Stimulated activated CD4-positive, alpha-beta T cell treated with anti-CD3 and anti-CD28 coated beads, TNF-alpha, amount 100 ng/mL, for 48 hours (primary cell): ENCODE measurements around the gene ERG28.
"Not testable (repeated sequence)": the region's sequence is repeated elsewhere in the genome, so short reads cannot be mapped to it uniquely, and the experiment has no call there.

Experiments
- DNase-seq, 3 donors: peaks; one replicate each; pipeline ENCODE4 v3.0.0-alpha.2; 2020; ENCODE audit warnings: low read depth in 3 of 3

The ERG28 gene

DNA sequence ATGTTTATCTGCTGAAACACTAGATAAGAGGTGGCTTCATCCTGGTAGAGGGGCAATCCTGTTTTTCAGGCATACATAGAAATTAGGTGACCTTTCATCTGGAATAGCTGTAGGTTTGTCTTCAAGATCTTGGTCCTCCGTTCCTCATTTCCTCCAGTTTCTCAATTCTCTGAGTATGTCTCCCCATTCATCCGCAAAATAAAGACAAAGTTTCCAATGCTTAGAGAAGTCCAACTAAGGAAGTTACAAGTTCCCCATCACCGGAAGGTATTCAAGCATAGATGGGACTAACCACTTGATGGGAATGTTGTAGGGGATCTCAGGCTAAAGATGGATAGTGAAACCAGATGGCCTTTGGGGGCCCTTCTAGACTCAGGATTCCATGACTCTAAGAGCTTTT lies 34.3 kb downstream of the ERG28 start:
- no peak for DNase-seq

DNA sequence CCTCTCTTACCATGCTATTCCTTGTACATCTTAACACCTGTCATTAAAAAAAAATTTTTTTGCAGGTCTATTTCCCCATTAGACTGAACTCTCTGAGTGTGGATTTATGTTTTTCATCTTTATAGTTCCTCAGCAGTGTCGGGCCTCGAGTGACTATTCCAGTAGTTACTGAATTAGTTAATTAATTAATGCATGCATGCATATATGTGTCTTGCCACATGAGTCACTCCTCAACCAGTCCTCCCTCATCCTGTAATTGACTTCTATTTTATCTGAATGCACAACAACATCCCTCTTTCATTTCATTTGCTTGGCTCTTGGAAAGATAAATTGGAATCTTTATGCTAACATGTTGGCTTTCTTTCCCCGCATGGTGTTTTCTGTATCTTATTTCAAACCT lies 35.6 kb downstream of the ERG28 start:
- no peak for DNase-seq

DNA sequence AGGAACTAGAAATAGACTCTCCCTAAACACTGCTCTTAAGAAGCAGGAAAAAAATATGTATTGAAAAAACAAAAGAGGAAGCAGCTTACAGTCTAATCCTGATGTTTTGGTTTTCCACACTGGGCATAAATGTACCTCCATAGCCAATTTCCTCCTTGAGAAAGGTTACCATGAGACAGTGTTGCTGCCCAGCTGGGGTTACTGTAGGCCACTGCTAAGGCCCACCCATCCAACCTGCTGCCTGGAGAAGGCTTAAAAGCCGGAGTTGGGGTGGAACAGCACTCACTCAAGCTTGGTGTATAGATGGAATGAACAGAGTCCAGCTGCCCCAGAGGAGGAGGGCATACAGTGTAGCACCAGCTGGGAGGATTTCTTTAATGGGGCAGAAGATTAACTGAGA lies 41.1 kb downstream of the ERG28 start:
- DNase-seq = no peak

DNA sequence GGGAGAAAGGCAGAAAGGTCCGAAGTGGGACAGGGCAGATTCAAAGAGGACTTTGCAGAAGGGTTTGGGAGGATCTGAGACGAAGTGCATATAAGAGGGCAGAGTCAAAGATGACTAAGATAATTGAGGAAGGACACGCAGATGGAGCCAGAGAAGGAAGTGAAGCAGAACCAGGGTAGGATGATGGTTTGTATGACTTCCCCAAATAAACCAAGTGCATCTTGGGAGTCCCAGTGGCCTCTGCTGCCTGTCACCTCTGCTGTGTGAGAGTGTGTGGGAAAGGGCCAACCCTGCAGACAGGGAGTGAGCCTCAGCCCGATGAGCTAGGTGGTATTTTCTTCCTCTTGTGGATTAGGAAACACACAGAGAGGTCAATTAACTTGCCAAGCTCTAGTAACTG lies 45.5 kb downstream of the ERG28 start:
- DNase-seq = no peak

DNA sequence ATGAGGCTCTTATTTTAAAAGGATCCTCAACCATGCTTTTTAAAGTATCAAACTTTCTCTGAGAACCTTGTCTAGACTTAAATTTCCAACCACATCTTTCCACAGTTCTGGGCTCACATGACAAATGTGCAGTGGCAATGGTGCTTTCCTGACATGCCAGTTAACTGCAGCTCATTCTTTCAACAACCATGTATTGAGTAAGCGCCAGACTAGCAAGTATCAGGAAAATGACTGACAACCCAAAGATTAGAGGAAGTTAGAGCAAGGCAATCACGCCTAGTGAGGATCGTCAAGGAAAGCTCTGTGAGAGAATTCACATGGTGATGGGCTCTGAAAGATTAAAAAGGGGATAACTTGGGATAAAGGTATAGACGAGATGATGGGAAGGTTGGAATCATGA lies 46.5 kb downstream of the ERG28 start:
- no peak for DNase-seq

DNA sequence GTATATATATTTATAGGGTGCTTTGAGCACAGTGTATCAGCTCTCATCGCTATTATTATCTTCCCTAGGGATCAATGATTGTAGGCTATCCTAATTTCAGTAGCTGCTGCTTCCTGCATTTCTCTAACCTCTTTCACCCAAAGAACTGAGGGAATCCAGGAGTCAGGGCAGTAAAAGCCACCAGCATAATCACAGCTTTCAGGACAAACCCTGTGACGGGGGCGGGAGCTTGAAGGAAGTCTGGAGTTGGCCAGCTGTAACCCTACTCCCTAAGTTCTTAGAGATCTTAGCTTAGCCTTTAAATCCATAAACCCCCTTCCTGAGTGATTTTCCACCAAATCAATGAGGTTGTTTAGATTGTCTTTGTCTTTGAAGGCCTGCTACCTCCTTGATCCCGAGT lies 48.5 kb downstream of the ERG28 start:
- no peak for DNase-seq

DNA sequence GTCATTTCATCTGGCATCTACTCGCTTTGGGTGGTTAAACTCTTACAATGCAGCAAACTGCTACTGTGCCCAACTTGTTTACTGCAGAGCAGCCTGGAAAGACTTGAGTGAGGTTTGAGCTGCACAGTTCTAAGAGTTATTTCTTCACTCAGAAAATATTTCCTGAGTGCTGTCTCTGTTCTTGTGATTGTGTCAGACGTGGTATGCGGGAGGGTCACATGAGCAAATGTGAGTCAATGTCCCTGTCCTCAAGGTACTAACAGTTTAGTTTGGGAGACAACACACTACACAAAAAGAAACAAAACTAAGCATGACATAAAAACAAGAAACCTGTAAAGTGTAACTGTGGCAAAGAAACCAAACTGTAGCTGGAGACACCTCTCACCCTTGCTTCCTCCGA lies 49.8 kb downstream of the ERG28 start:
- no peak for DNase-seq

DNA sequence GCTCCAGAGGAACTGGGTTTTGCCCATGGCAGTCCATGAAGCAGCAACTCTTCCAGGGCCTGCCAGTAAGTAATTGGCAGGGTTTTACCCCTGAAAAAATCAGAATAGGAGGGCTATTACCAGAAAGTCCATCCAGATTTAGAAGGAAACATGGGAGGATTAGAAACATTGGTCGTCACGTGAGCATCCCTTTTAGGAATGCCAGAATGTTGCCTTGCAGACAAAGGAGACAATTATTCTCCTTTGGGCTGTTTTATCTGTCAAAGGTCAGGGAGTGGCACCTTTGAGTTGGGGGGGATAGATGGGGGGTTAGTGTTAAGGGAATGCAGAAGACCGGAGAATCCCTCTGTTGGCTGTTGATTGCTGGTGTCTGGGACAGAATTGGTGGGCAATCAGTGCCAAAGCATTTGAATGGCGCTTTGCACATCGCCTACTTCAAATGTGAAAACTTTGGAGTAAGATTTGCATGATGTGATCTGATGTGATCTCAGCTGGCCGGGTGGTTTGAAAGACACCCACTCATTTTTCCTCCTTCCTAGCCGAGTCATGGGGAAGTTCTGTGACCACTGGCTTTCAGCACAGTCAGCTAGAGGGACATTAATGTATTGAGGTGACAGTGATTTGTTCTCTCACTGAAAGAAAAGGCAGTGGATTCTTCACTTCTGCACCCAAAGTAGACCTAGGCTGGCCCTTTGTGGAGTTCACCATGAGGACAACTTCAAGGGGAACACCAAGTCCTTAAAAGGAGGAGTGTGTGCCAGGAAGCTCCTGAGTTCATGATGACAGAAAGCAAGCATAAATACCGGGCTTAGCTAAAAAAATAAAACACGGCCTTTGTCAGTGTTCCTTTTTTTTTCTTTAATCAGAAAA lies 50.8 kb downstream of the ERG28 start:
- no peak for DNase-seq

DNA sequence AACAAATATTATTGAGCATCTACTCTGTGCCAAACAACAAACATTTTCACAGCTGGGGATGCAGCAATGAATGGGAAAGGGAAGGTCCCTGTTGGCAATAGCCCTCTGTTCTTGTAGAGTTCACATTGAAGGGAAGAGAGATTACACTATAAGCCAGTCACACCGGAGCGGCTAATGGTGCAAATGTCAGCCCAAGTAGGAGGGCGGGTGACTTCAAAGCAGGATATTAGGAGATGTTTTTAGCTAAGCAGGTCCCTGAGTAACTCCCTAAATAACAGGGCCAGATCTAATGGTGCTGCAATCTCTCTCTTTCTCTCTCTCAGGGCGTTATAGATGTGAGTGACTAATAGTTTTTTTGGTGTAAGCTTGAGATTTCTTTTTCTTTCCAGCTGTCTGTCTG lies 51.6 kb downstream of the ERG28 start:
- no peak for DNase-seq

DNA sequence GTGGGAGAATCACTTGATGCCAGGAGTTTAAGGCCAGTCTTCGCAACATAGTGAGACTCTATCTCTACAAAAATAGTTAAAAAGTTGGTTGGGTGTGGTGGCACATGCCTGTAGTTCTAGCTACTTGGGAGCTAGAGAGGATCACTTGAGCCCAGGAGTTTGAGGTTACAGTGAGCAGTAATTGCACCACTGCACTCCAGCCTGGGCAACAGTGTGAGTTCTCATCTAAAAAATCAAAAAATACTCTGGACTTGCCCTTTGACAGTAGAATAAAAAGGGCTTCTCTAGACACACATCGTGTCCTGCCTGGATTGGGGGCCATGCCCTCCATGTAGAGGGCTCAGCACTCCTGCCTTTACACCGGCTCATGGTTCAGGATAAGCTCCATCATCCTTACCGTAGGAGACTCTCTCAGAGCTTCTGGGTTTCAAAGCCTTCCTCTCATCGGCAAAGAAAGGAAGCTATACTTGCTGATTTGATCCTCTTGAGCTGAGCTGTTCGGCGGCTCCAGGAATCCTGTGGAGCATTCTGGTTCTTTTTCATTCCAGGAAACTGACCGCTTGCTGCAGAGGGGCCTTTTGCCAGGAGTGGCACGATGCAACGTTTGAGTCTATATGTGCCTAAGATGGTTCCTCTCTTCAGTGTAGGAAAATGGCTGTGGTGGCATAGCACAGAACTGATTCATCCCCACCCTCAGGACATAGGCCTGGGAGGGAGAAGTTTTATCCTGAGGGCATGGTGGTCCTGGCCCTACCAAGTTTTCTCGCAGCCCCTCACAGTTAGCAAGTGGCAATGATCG lies 52.6 kb downstream of the ERG28 start:
- no peak for DNase-seq

DNA sequence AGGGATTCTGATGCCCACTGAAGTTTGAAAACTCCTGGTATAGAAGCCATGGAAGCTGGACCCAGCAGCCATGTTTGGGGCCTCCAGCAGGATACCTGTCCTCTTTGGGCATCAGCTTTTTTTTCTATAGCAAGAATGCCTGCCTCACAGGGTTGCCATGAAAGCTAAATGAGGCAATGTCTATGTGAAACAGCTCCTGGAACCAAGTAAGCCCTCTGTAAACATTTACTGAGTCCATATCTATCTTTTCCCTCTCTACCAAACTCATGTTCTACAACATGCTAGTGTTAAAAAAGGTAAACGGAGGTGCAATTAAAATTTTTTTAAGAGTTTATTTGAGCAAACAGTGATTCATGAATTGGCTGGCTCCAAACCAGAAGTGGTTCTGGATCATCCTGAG lies 53.6 kb downstream of the ERG28 start:
- no peak for DNase-seq

DNA sequence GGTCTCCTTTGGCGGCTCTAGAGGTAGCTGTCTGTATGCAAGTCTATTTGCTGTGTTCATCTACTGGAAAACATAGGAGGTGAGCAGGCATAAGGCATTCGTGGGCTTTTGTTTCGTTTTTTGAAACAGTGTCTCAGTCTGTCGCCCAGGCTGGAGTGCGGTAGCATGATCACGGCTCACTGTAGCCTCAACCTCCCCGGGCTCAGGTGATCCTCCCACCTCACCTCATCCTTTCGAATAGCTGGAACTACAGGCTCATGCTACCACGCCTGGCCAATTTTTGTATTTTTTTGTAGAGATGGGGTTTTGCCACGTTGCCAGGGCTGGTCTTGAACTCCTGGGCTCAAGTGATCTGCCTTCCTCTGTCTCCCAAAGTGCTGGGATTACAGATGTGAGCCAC lies 54.8 kb downstream of the ERG28 start:
- DNase-seq = no peak

DNA sequence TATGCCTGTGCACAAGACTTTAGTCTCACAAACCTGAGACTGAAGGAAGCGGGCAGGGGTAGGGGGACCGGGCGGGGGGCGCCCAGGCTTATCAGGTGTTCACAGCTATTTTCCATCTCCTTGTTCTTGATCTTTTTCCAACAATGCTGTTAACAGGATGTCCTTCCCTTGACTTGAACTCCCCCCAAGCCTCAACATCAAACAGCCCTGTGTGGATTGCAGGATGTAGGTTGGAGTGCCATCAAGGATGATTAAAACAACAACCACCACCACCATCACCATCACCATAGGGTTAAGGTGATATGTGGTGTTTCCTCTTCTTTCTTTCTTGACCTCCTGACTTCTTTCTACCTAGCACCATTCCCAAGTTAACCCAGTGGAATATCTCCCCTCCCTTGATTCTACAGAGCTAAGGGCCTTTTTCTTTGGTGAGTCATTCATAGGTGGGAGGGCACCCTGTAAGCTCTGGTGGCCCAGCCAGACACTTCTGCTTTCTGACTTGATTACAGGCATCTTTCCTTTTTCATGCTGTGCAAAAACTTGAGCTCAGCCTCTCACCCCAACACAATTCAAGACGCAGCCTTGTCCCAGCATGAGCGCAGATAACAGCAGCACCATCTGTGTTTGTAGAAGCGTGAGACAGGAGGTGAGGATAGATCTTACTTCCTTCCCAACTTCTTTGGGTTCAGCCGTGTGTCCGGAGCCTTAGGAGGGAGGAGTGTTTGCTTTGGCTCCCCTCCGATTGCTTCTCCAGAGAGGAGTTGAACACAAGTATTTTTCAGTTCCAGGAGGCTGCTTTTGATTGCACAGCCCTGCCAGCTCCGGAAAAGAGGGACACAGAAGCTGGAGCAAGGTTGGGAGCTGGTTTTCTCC lies 55.5 kb downstream of the ERG28 start:
- no peak for DNase-seq

DNA sequence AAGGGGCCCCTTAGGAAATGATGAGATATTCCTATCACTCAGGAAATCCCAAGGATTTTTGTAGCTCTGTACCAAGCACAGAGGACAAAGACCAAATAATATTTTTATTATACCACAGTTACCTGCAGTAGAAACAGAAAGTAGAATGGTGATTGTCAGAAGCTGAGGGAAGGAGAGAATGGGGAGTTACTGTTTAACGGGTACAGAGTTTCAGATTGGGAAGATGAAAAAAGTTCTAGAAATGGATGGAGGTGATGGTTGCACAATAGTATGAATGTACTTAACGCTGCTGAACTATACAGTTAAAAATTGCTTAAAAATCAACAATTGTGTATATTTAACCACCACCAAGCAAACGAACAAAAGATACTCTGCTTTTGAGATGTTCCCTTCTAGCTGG lies 58.2 kb downstream of the ERG28 start:
- DNase-seq = no peak

DNA sequence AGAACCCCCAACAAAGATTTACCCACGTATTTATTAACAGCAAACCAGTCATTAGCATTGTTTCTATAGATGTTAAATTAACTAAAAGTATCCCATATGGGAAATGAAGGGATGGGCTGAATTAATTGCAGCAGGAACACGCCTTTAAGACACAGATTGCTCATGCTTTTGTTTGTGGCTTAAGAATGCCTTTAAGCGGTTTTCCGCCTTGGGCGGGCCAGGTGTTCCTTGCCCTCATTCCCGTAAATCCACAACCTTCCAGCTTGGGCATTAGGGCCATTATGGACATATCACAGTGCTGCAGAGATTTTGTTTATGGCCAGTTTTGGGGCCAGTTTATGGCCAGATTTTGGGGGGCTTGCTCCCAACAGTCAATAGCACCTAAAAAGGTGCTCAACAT lies 59.6 kb downstream of the ERG28 start:
- not testable (repeated sequence) for DNase-seq

DNA sequence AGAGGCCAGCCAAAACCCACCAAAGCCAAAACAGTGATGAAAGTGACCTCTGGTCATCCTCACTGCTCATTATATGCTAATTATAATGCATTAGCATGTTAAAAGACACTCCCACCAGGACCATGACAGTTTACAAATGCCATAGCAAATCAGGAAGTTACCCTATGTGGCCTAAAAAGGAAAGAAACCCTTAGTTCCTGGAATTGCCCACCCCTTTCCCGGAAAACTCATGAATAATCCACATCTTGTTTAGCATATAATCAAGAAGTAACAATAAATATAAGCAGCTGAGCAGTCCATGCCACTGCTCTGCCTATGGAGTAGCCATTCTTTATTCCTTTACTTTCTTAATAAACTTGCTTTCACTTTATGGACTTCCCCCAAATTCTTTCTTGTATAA lies 60.6 kb downstream of the ERG28 start:
- not testable (repeated sequence) for DNase-seq
